LNCaP clone FGC (cell line): ENCODE data around the gene SMDT1.
"Not testable (repeated sequence)": the region's sequence is repeated elsewhere in the genome, so short reads cannot be mapped to it uniquely, and the experiment has no call there.

Source experiments
- DNase-seq: peaks from one replicate; pipeline ENCODE4 v3.0.0-alpha.2; 2011; ENCODE audit warnings: low read depth
- H3K4me3 ChIP-seq: 2 replicates; pipeline ENCODE4 v1.5.1; 2011; ENCODE audit warnings: mild to moderate bottlenecking, low read depth, low read length, control low read depth
- TF ChIP-seq, protein P1 (sequence below): IDR thresholded peaks from 2 replicates; pipeline ENCODE4 v1.5.1; 2012; ENCODE audit warnings: mild to moderate bottlenecking; ENCODE audit not compliant: control insufficient read depth, insufficient read depth; ENCODE audit errors: extremely low read depth

SMDT1 gene

DNA sequence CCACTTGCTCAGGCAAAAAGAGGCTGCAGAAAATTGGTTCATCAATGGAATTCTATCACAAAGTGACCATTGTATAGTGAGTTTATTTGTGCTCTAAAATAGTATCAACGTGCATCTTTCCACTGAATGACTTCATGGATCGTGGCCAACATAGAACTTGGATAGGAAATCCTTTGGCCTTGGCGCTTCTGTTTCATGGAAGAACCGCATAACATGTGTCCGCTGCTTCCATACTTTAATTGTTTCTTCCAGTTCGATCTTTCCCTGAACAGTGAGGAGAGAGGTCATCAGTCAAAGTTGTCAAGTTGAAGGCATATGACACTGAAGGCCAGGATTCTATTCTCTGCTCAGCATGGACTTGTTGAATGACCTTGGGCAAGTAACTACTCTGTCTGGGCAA, 6.6 kb downstream of the SMDT1 start:
- TF ChIP-seq, protein P1, sequence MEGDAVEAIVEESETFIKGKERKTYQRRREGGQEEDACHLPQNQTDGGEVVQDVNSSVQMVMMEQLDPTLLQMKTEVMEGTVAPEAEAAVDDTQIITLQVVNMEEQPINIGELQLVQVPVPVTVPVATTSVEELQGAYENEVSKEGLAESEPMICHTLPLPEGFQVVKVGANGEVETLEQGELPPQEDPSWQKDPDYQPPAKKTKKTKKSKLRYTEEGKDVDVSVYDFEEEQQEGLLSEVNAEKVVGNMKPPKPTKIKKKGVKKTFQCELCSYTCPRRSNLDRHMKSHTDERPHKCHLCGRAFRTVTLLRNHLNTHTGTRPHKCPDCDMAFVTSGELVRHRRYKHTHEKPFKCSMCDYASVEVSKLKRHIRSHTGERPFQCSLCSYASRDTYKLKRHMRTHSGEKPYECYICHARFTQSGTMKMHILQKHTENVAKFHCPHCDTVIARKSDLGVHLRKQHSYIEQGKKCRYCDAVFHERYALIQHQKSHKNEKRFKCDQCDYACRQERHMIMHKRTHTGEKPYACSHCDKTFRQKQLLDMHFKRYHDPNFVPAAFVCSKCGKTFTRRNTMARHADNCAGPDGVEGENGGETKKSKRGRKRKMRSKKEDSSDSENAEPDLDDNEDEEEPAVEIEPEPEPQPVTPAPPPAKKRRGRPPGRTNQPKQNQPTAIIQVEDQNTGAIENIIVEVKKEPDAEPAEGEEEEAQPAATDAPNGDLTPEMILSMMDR: no peak
- H3K4me3 ChIP-seq: no peak overlapping the region
- no peak for DNase-seq

DNA sequence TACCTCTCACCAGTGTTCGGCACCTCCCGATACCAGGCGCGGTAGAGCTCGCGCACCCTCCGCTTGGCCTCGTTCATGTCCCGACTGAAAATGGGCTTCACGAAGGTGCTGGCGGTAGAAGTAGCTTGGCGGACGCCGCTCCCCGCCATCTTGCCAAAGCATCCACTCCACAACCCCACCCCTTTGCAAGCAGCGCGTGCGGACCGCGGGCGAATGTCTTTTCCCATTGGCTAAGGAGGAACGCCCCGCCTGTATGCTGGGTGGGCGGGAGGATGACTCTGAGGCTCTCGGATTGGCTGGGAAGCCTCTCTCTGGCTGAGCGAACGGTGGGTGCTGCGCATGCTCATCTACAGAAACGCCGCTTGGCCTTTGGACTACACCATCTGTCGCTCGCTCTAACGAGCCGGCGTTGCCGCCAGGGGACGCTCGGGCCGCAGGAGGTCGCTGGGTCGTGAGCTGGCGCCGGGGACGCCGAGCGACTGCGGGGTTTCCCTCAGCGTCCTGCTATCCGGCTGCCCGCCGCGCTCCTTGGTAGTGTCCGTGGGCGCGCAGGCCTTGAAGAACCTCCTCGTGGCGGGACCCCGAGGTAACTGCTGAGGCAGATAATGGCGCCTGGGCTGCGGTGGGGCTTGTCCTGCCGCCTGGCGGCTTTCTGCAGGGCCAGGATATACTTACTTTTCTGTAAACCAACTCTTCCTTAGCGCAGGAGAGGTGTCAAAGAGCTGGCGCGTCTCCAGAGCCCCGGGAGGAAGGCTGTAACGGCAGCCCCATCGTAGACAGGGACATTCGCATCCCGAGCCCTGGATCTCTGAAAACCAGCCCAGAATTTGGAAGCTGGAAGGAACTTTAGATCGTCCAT, 11.3 kb downstream of the SMDT1 start, which contains the start of gene NDUFA6:
NDUFA6 (minus strand) TSS at position 177 of the 859 bp plus-strand sequence; CDS start at position 149, 28 bp downstream.
- DNase-seq: peak; percentile 97

DNA sequence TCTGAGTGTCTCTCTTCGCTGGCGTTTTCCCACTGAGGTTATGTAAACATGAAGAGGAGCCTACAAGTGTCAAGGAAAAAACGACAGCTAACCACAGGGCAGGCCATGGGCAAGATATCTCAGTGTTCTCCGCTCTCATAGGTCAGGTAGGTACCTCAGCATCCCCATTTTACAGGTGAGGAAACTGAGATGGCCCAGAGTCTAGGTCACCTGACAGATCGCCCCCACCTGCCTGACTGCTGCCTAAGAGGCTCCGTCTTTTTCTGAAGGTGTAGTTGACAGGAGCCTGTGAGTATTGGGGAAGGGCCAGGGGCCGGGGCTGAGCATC, 11.9 kb downstream of the SMDT1 start:
- peak overlapping the region; percentile 85 for H3K4me3 ChIP-seq

More for the DNA sequence above, 11.3 kb downstream of the SMDT1 start, which contains the start of gene NDUFA6:
- H3K4me3 ChIP-seq: peak within 1 kb of the TSS; percentile 85
- TF ChIP-seq, protein P1: peak; percentile 95

DNA sequence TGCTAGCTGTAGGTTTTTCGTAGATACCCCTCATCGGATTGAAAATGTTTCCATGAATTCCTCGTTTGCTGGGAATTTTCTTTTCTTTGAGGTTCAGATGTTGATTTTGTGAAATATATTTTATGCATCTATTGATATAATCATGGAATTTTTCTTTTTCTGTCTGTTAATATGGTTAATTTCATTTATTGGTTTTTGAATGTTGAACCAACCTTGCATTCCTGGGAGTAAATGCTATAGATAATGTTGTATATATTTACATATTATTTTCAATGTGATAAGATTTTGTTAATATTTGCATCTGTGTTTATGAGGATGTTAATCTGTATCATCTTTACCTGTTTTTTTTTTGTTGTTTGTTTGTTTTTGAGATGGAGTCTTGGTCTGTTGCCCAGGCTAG, 21.7 kb downstream of the SMDT1 start:
- TF ChIP-seq, protein P1: no peak
- H3K4me3 ChIP-seq: no peak overlapping the region
- no peak for DNase-seq

More for the DNA sequence above, 11.9 kb downstream of the SMDT1 start:
- peak; percentile 6 for DNase-seq
- TF ChIP-seq, protein P1: no peak

DNA sequence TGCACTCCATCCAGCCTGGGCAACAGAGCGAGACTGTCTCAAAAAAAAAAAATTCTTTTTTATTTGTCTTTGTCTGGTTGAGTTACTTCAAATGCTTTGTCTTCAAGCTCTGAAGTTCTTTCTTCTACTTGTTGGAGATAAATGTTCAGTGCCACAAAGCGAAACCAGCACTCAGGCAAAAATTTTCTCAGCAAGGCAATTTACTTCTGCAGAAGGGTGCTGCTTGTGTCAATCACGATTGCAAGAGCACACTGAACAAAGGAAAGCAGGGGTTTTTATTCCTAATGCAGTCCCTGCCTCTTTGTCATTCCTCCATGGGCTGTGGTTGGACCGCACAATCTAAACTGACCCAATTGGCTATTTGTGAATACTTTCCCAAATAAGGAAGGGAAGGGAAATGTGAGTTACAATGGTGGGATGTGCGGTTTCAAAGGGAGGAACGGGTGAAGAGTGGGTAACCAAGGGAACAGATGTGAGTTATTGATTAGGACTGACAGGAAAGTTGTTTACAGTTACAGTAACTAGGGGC, 24.9 kb downstream of the SMDT1 start:
- H3K4me3 ChIP-seq, DNase-seq: not testable (repeated sequence)

DNA sequence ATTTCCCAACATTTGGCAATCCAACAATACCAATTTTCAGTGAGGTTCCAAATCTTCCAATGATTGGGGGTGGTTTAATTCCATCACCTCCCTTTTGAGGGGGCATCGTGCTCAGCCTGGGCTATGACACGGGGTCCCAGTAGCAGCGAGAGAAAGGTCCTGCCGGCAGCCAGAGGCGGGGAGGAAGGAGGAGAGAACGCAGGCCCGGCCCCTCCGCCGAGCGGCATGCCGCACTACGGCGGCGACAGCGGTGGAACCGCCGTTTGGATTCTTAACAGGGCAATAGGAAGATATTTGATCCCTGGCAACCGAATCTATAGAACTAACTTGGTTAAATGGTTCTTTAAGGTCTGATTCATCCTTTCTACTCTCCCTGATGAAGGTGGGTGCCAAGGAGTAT, 29.3 kb downstream of the SMDT1 start:
- no peak overlapping the region for H3K4me3 ChIP-seq
- no peak for DNase-seq
- TF ChIP-seq, protein P1: no peak

DNA sequence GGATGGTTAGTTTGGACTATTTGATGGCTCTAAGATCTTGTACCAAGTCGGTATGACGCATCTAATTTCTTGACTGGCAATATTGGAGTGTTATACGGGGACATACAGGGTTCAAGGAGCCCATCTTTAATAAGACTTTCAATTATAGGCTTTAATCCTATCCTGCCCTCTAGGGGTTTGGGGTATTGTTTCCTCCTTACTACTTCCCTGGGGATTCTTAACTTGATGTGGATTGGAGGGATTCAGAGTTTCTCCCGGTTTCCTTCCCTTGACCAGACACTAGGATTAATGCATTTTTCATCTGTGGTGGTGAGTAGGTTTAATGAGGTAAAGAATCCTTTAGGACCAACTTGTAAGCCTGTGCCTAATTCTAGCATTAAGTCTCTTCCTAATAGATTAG, 32.3 kb downstream of the SMDT1 start:
- no peak overlapping the region for H3K4me3 ChIP-seq
- TF ChIP-seq, protein P1: no peak
- no peak for DNase-seq
